Nephron progenitor cell (in vitro differentiated cells): Measurements from ENCODE around the gene SRD5A2.

Experiments
- DNase-seq: peaks from one replicate; pipeline ENCODE4 v3.0.0; 2021
- H3K27ac Mint-ChIP-seq: 2 replicates; pipeline ENCODE4 v1.8.0; 2021; ENCODE audit warnings: mild to moderate bottlenecking, moderate library complexity, mixed read lengths
- H3K27me3 Mint-ChIP-seq: 2 replicates; pipeline ENCODE4 v1.8.0; 2021; ENCODE audit warnings: mild to moderate bottlenecking, low read depth, mixed read lengths; ENCODE audit not compliant: poor library complexity
- H3K36me3 Mint-ChIP-seq: 2 replicates; pipeline ENCODE4 v1.8.0; 2021; ENCODE audit warnings: low read depth, mixed read lengths
- H3K4me1 Mint-ChIP-seq: 2 replicates; pipeline ENCODE4 v1.8.0; 2021; ENCODE audit warnings: mixed read lengths
- H3K4me3 Mint-ChIP-seq: 2 replicates; pipeline ENCODE4 v1.8.0; 2021; ENCODE audit warnings: mild to moderate bottlenecking, moderate library complexity, mixed read lengths
- H3K9me3 Mint-ChIP-seq: 2 replicates; pipeline ENCODE4 v1.8.0; 2021; ENCODE audit warnings: mild to moderate bottlenecking, moderate library complexity, mixed read lengths
- TF ChIP-seq, protein P1 (sequence below): fragments of 200-600 bp; sonication (generic); IDR thresholded peaks from 2 replicates; pipeline ENCODE4 v1.5.0; 2021; ENCODE audit warnings: antibody characterized with exemption

Gene SRD5A2

GRCh38 chr2:31475692-31476091 is 105.0 kb downstream of the SRD5A2 start:
- H3K36me3 Mint-ChIP-seq = no peaks in the 10 kb centered on the region
- H3K27me3 Mint-ChIP-seq = peaks cover 6% of the 10 kb centered on the region
- DNase-seq = no peak
- no peaks in the 10 kb centered on the region for H3K4me1 Mint-ChIP-seq
- no peaks in the 10 kb centered on the region for H3K9me3 Mint-ChIP-seq
- H3K27ac Mint-ChIP-seq = no peak overlapping the region
- TF ChIP-seq, protein P1, sequence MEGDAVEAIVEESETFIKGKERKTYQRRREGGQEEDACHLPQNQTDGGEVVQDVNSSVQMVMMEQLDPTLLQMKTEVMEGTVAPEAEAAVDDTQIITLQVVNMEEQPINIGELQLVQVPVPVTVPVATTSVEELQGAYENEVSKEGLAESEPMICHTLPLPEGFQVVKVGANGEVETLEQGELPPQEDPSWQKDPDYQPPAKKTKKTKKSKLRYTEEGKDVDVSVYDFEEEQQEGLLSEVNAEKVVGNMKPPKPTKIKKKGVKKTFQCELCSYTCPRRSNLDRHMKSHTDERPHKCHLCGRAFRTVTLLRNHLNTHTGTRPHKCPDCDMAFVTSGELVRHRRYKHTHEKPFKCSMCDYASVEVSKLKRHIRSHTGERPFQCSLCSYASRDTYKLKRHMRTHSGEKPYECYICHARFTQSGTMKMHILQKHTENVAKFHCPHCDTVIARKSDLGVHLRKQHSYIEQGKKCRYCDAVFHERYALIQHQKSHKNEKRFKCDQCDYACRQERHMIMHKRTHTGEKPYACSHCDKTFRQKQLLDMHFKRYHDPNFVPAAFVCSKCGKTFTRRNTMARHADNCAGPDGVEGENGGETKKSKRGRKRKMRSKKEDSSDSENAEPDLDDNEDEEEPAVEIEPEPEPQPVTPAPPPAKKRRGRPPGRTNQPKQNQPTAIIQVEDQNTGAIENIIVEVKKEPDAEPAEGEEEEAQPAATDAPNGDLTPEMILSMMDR = no peak
- no peak overlapping the region for H3K4me3 Mint-ChIP-seq

DNA sequence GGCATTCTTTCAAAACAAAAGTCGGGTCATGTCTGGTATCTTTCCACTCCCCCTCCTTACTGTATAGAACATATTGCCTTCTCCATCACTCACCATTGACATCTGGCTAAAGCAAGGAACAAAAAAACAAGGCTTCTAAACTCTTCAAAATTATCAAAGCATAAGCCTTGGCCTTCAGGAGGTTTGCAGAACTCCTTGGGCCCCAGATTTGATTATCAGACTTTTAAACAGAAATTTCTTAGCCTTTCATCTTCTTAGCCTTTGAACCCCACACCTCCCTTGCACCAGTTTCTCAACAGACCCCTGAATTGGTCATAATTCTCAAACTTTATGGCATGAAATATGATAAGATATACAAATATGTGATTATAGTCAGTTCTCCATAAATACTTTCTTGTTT is 106.4 kb downstream of the SRD5A2 start:
- H3K4me3 Mint-ChIP-seq = no peak overlapping the region

More for the DNA sequence above, 106.4 kb downstream of the SRD5A2 start:
- H3K27ac Mint-ChIP-seq = no peak overlapping the region
- H3K4me1 Mint-ChIP-seq = no peaks in the 10 kb centered on the region
- H3K27me3 Mint-ChIP-seq = peaks cover 3% of the 10 kb centered on the region
- no peak for DNase-seq
- no peaks in the 10 kb centered on the region for H3K36me3 Mint-ChIP-seq
- TF ChIP-seq, protein P1 = no peak
- H3K9me3 Mint-ChIP-seq = peaks cover 4% of the 10 kb centered on the region
